Hepatocyte (in vitro differentiated cells): ENCODE results near the gene HSPB2.

Experiments
- EZH2phosphoT487 ChIP-seq: fragments of 200-600 bp; sonication (generic); IDR thresholded peaks from one replicate; pipeline ENCODE4 v1.6.1; 2018; ENCODE audit warnings: antibody characterized with exemption, mild to moderate bottlenecking, low read depth, moderate library complexity; ENCODE audit not compliant: unreplicated experiment, severe bottlenecking
- TF ChIP-seq, protein P1 (sequence below): fragments of 200-600 bp; sonication (generic); IDR thresholded peaks from 2 replicates; pipeline ENCODE4 v1.5.1; 2016; ENCODE audit warnings: antibody characterized with exemption, mild to moderate bottlenecking; ENCODE audit not compliant: poor library complexity

DNA sequence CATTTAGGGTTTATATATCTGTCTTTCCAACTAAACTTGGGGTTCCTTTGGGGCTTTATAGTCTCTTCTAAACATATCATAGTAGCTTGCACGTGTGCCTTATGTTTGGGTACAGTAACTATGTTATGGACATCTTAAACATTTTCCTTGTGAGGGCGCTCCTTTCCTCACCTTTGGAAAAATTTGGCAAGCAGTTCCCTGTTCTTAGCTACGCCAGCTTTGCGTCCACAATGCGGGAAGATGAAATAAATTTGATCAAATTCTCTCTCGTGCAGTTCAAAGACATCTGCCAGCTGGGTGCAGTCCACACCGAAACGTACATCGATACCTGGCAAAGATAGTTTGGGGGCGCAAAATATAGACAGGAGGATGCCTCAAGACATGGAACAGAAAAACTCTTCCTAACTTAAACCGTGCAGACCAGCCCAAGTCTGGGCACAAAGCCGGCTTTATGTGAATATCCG is 34.1 kb upstream of the HSPB2 start:
- TF ChIP-seq, protein P1, sequence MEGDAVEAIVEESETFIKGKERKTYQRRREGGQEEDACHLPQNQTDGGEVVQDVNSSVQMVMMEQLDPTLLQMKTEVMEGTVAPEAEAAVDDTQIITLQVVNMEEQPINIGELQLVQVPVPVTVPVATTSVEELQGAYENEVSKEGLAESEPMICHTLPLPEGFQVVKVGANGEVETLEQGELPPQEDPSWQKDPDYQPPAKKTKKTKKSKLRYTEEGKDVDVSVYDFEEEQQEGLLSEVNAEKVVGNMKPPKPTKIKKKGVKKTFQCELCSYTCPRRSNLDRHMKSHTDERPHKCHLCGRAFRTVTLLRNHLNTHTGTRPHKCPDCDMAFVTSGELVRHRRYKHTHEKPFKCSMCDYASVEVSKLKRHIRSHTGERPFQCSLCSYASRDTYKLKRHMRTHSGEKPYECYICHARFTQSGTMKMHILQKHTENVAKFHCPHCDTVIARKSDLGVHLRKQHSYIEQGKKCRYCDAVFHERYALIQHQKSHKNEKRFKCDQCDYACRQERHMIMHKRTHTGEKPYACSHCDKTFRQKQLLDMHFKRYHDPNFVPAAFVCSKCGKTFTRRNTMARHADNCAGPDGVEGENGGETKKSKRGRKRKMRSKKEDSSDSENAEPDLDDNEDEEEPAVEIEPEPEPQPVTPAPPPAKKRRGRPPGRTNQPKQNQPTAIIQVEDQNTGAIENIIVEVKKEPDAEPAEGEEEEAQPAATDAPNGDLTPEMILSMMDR = peak; percentile 15
- TF ChIP-seq EZH2phosphoT487 = no peak
